Umbilical cord (tissue), 2 donors: ENCODE results near the gene MFAP3L. TPM values are rescaled to one million over a fixed set of nuclear protein-coding genes. Genes with fewer than 3 reads are reported as not detected.

Source experiments
- DNase-seq: peaks from one replicate; pipeline ENCODE4 v3.0.0-alpha.2; 2015; ENCODE audit warnings: low spot score
- total RNA-seq: library from RNA; depleted of rRNA; stranded (reverse); fragments of >200 nt; gene quantifications from one replicate; pipeline ENCODE4 v1.2.3, GENCODE V29; 2014; ENCODE audit warnings: low replicate concordance; ENCODE audit not compliant: insufficient read depth

The MFAP3L gene
- total RNA-seq, 1 donor from 2014 or later = 2.9 TPM

DNA sequence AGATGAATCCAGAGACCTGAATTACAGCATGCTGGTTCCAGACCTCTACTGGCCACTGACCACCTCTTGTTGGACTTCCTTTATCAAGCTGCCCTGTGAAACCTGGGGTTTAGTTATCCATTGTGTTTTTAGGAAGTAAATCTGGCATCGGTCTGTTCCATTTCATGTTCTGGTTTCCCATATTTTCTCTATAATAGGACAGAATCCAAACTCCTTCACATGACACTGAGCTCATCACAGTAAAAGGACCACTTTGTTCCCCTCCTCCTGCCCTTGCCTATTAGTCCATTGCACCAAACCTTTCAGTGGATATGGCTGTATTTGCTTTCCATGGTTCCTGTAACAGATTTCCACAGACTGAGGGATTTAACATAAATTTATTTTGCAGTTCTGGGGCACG is 4.0 kb downstream of the MFAP3L start:
- DNase-seq = no peak

DNA sequence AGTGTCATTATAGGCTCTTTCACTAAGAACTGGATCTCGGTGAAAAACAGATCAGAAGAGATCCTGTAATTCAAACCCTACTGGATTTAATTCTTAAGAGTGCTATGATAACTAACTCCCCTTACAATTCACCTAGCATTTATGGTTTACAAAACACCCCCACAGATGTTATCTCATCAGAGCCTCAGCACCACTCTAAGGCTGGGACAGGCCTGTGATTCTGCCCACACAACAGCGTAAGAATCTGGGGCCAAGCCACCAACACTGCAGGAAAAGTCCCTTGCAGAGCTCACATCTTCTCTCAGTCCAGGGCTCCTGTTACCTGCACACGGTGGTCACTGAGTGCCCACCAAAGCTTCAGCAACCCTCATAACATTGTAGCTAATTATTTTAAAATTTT is 8.9 kb downstream of the MFAP3L start:
- no peak for DNase-seq

DNA sequence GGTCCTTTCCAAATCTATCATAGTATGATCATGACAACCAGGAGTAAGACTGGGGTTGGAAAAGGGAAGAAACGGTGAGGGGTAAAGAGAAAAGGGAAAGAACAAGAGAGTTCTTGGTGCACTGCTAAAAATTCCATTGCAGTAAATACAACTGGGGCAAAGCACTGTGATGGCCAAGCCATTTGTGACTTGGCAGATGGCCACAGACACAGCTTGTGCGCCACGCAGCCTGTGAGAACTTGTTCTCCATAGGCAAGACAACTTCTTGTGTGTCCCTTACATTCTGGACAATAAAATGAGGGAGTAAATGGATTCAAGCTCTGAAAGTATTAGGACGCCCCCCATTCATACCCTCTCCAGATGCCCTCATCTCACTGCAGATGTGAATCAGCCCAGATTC is 10.9 kb downstream of the MFAP3L start:
- no peak for DNase-seq

DNA sequence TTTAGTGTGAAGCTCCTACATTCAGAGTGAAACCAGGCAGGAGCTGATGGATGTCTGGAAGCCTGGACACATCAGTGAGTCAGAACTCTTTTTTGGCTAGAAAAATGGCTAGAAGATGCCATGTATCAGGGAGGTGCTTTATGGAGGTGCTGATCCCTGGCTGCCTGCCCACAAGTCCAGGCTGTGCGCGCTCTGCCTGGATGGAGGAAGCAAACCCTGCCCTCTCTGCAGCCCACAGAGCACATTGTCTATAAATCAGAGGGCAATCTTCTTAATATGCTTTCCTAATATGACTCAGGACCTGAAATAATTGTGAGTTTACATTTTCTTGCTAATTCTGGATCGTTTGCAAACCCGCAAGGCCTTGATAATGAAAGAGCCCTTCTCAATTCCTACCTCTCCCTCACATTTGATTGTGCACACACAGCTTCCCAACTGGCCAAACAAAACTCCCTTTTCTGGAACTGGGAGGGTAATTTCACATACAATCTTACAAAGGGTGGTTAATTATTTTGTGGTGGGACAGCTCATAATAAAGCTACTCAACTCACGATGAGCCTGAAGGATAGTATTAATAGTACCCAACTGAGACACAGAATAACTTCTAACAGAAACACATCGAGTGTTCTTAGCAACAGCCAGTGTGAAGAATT is 11.7 kb downstream of the MFAP3L start:
- DNase-seq = no peak

- DNase-seq = no peak
These were observed 13.6 kb downstream of the MFAP3L start for GRCh38 chr4:170012629-170012958.

GRCh38 chr4:170011921-170012628 is 14.1 kb downstream of the MFAP3L start:
- no peak for DNase-seq

DNA sequence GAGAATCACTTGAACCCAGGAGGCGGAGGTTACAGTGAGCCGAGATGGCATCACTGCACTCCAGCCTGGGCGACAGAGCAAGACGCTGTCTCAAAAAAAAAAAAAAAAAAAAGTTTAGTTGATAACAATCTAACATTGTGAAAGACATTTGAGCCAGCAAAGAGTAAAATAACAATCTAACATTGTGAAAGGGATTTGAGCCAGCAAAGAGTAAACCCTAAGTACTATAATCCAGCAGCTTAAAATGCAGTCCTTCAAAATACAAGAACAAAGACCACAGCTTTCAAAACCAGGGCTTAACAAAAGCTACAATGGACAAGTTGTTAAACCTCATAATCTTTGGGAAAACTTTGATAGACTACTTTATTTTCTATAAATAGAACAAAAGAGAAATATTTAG is 16.9 kb downstream of the MFAP3L start:
- no peak for DNase-seq

DNA sequence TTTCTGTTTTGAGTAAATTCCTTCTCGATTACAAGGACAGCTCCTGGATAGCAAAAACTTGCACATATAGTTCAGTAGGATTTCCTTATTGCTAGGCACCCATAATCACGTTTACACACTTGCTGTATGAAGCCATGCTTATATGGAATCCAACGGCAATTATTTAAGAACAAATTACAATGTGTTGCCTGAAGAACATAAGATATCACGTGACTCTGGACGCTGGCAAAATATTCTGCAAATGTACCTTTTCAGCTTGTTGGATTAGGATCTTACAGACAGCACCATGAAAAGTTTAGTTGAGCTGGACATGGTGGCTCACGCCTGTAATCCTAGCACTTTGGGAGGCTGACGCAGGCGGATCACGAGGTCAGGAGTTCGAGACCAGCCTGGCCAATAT is 17.4 kb downstream of the MFAP3L start:
- no peak for DNase-seq

- DNase-seq = no peak
These were observed 17.8 kb downstream of the MFAP3L start for GRCh38 chr4:170008371-170008770.

- no peak for DNase-seq
These were observed 19.1 kb downstream of the MFAP3L start for GRCh38 chr4:170007113-170007512.

- no peak for DNase-seq
These were observed 20.7 kb downstream of the MFAP3L start for GRCh38 chr4:170005472-170005871.

DNA sequence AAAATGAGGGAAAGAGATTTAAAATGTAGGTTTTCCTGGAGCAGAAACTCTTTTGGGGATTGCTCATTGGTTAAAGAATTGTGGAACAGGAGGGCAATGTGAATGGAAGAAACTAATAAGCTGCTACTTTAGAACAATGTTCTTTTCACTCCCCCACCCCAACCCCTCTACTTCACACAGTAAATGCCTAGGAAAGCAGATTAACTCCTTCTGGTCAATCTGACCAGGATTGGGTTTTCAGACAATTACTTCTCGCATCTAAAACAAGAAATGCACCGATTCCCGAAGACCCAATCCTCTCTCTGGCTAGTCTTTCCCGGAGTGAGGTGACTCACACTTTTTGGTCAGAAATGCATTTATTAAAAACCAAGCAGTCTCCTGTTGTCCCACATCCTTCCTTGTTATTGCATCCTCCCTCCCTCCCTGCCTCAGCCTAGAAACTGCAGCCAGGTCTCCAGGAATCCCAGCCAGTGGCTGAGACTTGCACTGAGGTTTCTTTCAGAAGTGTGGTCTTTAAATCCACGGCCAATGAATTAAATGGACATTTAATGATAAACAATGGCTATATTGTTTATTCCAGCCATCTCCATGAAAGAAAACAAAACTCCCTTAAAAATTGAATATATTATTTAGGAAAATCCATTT is 21.4 kb downstream of the MFAP3L start:
- DNase-seq = no peak

- no peak for DNase-seq
These were observed 22.8 kb downstream of the MFAP3L start for GRCh38 chr4:170003071-170004070.

- no peak for DNase-seq
These were observed 24.4 kb downstream of the MFAP3L start for GRCh38 chr4:170001745-170002267.

- no peak for DNase-seq
These were observed 25.0 kb downstream of the MFAP3L start for GRCh38 chr4:170001011-170001744.

- no peak for DNase-seq
These were observed 26.3 kb downstream of the MFAP3L start for GRCh38 chr4:169999923-170000322.

- no peak for DNase-seq
These were observed 27.2 kb downstream of the MFAP3L start for GRCh38 chr4:169998981-169999380.

GRCh38 chr4:169996379-169997240 is 29.6 kb downstream of the MFAP3L start:
- DNase-seq = no peak

DNA sequence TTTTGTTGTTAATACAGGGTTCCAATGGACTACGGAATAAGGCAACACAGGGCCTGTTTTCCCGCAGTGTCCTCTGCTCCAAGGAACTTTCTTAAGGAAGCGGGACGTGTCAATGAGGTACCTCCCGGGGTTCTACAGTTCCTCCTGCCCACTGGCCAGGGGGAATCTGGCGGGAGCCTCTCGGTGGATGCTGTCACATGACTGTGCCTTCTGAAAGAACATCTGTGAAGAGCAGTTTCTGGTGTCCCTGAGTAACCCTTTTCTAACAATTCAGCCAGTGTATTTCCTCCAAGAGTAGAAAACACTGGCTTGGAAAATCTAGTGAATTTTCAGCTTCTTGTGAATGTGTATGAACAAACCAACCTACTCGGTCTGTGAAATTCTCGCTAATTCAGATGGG is 32.7 kb downstream of the MFAP3L start:
- no peak for DNase-seq

DNA sequence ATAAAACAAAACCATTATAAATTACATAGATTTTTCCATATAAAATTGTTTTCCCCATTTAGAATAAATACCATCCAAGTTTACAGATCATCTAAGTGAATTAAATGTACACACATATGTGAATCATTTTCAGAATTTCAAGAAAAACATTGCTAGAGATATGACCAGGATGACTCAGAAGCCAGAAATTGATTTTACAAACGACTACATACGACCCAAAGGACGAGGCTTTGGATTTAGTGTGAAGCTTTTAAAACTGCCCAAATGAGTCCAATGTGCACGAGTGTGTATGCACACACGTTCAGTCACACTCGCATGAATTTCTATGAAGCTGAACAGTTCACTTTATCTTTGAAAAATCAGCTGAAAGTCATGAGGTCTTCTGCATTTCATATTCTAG is 37.9 kb downstream of the MFAP3L start:
- no peak for DNase-seq
